GM18502 (cell line): ENCODE data around the gene ACP6.

Experiments
- ATAC-seq: cut with Tn5 transposase; IDR thresholded peaks from one replicate; pipeline ENCODE4 v1.9.1; 2021; ENCODE audit warnings: mild to moderate bottlenecking; ENCODE audit not compliant: unreplicated experiment, poor library complexity

Gene ACP6

GRCh38 chr1:147652306-147652705, 18.0 kb downstream of the ACP6 start:
- no peak for ATAC-seq

- ATAC-seq = no peak
These were observed 18.9 kb downstream of the ACP6 start for GRCh38 chr1:147651466-147651865.

GRCh38 chr1:147648933-147649332, 21.4 kb downstream of the ACP6 start:
- ATAC-seq = no peak

GRCh38 chr1:147647796-147648633, 22.3 kb downstream of the ACP6 start:
- ATAC-seq = no peak

GRCh38 chr1:147643974-147644373, 26.4 kb downstream of the ACP6 start:
- ATAC-seq = no peak

GRCh38 chr1:147641695-147642592, 28.4 kb downstream of the ACP6 start:
- no peak for ATAC-seq

- no peak for ATAC-seq
These were observed 29.0 kb downstream of the ACP6 start for GRCh38 chr1:147641291-147641690.

- ATAC-seq = peak; percentile 92
These were observed 29.7 kb downstream of the ACP6 start for GRCh38 chr1:147640553-147641165.

- ATAC-seq = no peak
These were observed 34.0 kb downstream of the ACP6 start for GRCh38 chr1:147636314-147636713.

- no peak for ATAC-seq
These were observed 35.0 kb downstream of the ACP6 start for GRCh38 chr1:147635342-147635741.

GRCh38 chr1:147634645-147635044, 35.7 kb downstream of the ACP6 start:
- no peak for ATAC-seq

GRCh38 chr1:147633759-147634158, 36.6 kb downstream of the ACP6 start:
- ATAC-seq = no peak

GRCh38 chr1:147631839-147632238, 38.5 kb downstream of the ACP6 start:
- ATAC-seq = no peak

GRCh38 chr1:147630447-147630846, 39.9 kb downstream of the ACP6 start:
- no peak for ATAC-seq

GRCh38 chr1:147630022-147630421, 40.3 kb downstream of the ACP6 start:
- no peak for ATAC-seq

- ATAC-seq = no peak
These were observed 41.9 kb downstream of the ACP6 start for GRCh38 chr1:147628441-147628840.

- peak; percentile 56 for ATAC-seq
These were observed 42.8 kb downstream of the ACP6 start for GRCh38 chr1:147627435-147628110.

- no peak for ATAC-seq
These were observed 43.6 kb downstream of the ACP6 start for GRCh38 chr1:147626739-147627138.

GRCh38 chr1:147626291-147626690, 44.0 kb downstream of the ACP6 start:
- no peak for ATAC-seq

- ATAC-seq = no peak
These were observed 44.8 kb downstream of the ACP6 start for GRCh38 chr1:147625362-147625995.
